ENCODE data around the gene GPR107. TPM values are rescaled to one million over a fixed set of nuclear protein-coding genes. Genes with fewer than 3 reads are reported as not detected.

Gene GPR107
- total and polyA plus RNA-seq, 2 experiments from 2014 or later, result 10.6 to 25.6 TPM

GRCh38 chr9:130089141-130089540, 35.4 kb downstream of the GPR107 start:
- no peak overlapping the region for H3K4me3 ChIP-seq
- no peak overlapping the region for H3K27ac ChIP-seq
- H3K4me2 ChIP-seq, result no peak overlapping the region
- no peak overlapping the region for H2AFZ ChIP-seq
- 97% methylated on average over 12 of the region's 12 CpGs for WGBS (ENCODE audit: low lambda C conversion rate, missing lambda C conversion rate)
- H3K9me2 ChIP-seq (replicated peaks; ENCODE audit: insufficient read depth), result no peaks in the 10 kb centered on the region
- H3K36me3 ChIP-seq (replicated peaks; ENCODE audit: insufficient read depth, low read depth), result no peaks in the 10 kb centered on the region
- no peak for DNase-seq (ENCODE audit: low spot score)
- H3K79me2 ChIP-seq, result no peaks in the 10 kb centered on the region
- TF ChIP-seq EZH2phosphoT487 (IDR thresholded peaks at IDR 0.05; ENCODE audit: low read depth, severe bottlenecking, unreplicated experiment), result no peak
- no peak for TF ChIP-seq CTCF (IDR thresholded peaks at IDR 0.05; ENCODE audit: poor library complexity)
- TF ChIP-seq EZH2 (IDR thresholded peaks at IDR 0.05; ENCODE audit: borderline replicate concordance), result no peak
- H3K27me3 ChIP-seq, result no peaks in the 10 kb centered on the region
- no peaks in the 10 kb centered on the region for H4K20me1 ChIP-seq (ENCODE audit: insufficient read depth, poor library complexity, severe bottlenecking)
- H3K4me1 ChIP-seq (ENCODE audit: insufficient read depth), result no peaks in the 10 kb centered on the region
- no peaks in the 10 kb centered on the region for H3K9me3 ChIP-seq (ENCODE audit: low read depth)

GRCh38 chr9:130090915-130091314, 37.2 kb downstream of the GPR107 start:
- H3K27me3 ChIP-seq, result no peaks in the 10 kb centered on the region
- no peaks in the 10 kb centered on the region for H4K20me1 ChIP-seq (ENCODE audit: insufficient read depth, poor library complexity, severe bottlenecking)
- WGBS (ENCODE audit: low lambda C conversion rate, missing lambda C conversion rate), result 84% methylated on average over 3 of the region's 3 CpGs
- H3K27ac ChIP-seq, result no peak overlapping the region
- H3K4me2 ChIP-seq, result no peak overlapping the region
- H3K9me3 ChIP-seq (ENCODE audit: low read depth), result no peaks in the 10 kb centered on the region
- no peak for TF ChIP-seq EZH2phosphoT487 (IDR thresholded peaks at IDR 0.05; ENCODE audit: low read depth, severe bottlenecking, unreplicated experiment)
- TF ChIP-seq CTCF (IDR thresholded peaks at IDR 0.05; ENCODE audit: poor library complexity), result no peak
- no peak for TF ChIP-seq EZH2 (IDR thresholded peaks at IDR 0.05; ENCODE audit: borderline replicate concordance)
- no peak for DNase-seq (ENCODE audit: low spot score)
- H3K79me2 ChIP-seq, result no peaks in the 10 kb centered on the region
- no peaks in the 10 kb centered on the region for H3K9me2 ChIP-seq (replicated peaks; ENCODE audit: insufficient read depth)
- H3K4me1 ChIP-seq (ENCODE audit: insufficient read depth), result no peaks in the 10 kb centered on the region
- H2AFZ ChIP-seq, result no peak overlapping the region
- H3K36me3 ChIP-seq (replicated peaks; ENCODE audit: insufficient read depth, low read depth), result no peaks in the 10 kb centered on the region
- H3K4me3 ChIP-seq, result no peak overlapping the region

- Histone ChIP-seq H2AFZ (no peak overlapping the region), H4K20me1 (ENCODE audit: insufficient read depth, poor library complexity, severe bottlenecking) (no peaks in the 10 kb centered on the region), H3K9me2 (replicated peaks; ENCODE audit: insufficient read depth) (no peaks in the 10 kb centered on the region), H3K4me2 (no peak overlapping the region), H3K36me3 (replicated peaks; ENCODE audit: insufficient read depth, low read depth) (no peaks in the 10 kb centered on the region), H3K4me1 (ENCODE audit: insufficient read depth) (no peaks in the 10 kb centered on the region), H3K4me3 (no peak overlapping the region), H3K27ac (no peak overlapping the region), H3K27me3 (no peaks in the 10 kb centered on the region), H3K9me3 (ENCODE audit: low read depth) (no peaks in the 10 kb centered on the region), H3K79me2 (no peaks in the 10 kb centered on the region)
- TF ChIP-seq EZH2phosphoT487 (IDR thresholded peaks at IDR 0.05; ENCODE audit: low read depth, severe bottlenecking, unreplicated experiment) (no peak), CTCF (IDR thresholded peaks at IDR 0.05; ENCODE audit: poor library complexity) (no peak), EZH2 (IDR thresholded peaks at IDR 0.05; ENCODE audit: borderline replicate concordance) (no peak)
- no peak for DNase-seq (ENCODE audit: low spot score)
- 96% methylated on average over 4 of the region's 4 CpGs for WGBS (ENCODE audit: low lambda C conversion rate, missing lambda C conversion rate)
These were observed 39.2 kb downstream of the GPR107 start for GRCh38 chr9:130092910-130093309.

GRCh38 chr9:130095872-130096271, 42.2 kb downstream of the GPR107 start:
- Histone ChIP-seq H3K4me1 (ENCODE audit: insufficient read depth) (no peaks in the 10 kb centered on the region), H3K79me2 (no peaks in the 10 kb centered on the region), H3K9me2 (replicated peaks; ENCODE audit: insufficient read depth) (no peaks in the 10 kb centered on the region), H2AFZ (no peak overlapping the region), H3K9me3 (ENCODE audit: low read depth) (no peaks in the 10 kb centered on the region), H3K27ac (no peak overlapping the region), H3K27me3 (no peaks in the 10 kb centered on the region), H3K36me3 (replicated peaks; ENCODE audit: insufficient read depth, low read depth) (no peaks in the 10 kb centered on the region), H3K4me2 (no peak overlapping the region), H4K20me1 (ENCODE audit: insufficient read depth, poor library complexity, severe bottlenecking) (no peaks in the 10 kb centered on the region), H3K4me3 (no peak overlapping the region)
- no peak for TF ChIP-seq EZH2 (IDR thresholded peaks at IDR 0.05; ENCODE audit: borderline replicate concordance)
- no peak for TF ChIP-seq EZH2phosphoT487 (IDR thresholded peaks at IDR 0.05; ENCODE audit: low read depth, severe bottlenecking, unreplicated experiment)
- no peak for TF ChIP-seq CTCF (IDR thresholded peaks at IDR 0.05; ENCODE audit: poor library complexity)
- DNase-seq (ENCODE audit: low spot score), result no peak
- WGBS (ENCODE audit: low lambda C conversion rate, missing lambda C conversion rate), result 93% methylated on average over 7 of the region's 7 CpGs

Measured in hepatocyte (in vitro differentiated cells).